ENCODE measurements around the gene IRF2BP2.
A peak's percentile ranks its signal among the peaks of the same experiment; 100 is the strongest.

IRF2BP2 gene

DNA sequence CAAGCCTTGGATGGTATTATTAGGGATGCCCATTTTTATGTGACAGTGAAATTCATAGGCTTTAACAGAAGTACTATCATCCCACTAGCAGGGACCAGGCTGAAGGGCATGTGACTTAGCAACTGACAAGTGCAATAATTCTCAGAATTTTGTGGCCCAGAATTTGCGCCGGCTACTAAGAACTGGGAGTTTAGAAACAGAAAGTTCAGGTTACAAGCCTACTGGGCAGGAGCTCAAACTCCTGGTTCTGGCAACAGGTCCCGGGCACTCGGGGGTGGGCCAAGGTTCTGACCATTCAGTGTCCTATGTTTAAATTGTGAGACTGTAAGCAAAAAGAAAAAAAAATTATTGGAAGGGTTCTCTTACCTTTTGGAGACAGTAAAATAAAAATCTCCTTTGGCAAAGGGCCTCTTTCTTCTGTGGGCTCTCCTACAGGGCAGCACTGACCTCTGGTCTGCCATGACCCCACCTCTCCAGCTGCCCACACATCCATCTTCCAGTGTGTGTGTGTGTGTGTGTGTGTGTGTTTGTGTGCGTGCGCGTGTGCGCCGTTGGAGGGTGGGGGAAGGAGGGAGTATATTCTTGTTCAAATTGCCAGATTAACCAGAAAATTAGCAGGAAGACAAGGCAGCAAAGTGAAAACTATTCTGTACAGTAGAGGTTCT is 26.1 kb downstream of the IRF2BP2 start:
- no peak for DNase-seq (ENCODE audit: low read depth)

DNA sequence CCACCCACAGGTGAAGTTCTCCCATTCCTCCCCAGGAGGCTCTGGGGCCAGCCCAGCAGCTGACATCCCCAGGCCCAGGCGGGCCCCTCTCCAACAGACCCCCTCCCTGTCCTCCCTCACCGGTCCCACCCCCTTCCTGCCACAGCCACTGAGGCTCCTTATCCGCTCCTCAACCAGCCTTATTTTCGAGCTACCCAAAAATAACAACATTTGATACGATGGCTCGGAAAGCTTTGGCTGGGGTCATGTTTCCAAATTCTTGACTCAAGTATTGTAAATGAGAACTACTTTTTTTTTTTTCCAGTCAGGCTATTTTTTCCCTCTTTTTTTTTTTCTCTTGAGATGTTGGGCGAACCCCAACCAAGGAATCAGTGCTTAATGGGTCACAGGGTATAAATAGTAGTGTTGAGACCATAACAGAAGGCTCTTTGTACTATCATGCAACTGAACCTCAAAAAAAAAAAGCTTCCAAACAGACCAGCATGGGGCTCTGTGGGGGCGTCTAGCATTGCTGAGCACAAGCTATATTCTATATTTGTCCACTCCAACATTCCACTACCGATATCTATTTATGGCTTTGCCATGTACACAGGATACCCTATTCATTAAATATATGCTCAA is 27.2 kb downstream of the IRF2BP2 start:
- DNase-seq (ENCODE audit: low read depth), result no peak

GRCh38 chr1:234582186-234582585 is 27.8 kb downstream of the IRF2BP2 start:
- DNase-seq (ENCODE audit: low read depth), result no peak

- no peak for DNase-seq (ENCODE audit: low read depth)
Measured at GRCh38 chr1:234581063-234581714, 28.8 kb downstream of the IRF2BP2 start.

DNA sequence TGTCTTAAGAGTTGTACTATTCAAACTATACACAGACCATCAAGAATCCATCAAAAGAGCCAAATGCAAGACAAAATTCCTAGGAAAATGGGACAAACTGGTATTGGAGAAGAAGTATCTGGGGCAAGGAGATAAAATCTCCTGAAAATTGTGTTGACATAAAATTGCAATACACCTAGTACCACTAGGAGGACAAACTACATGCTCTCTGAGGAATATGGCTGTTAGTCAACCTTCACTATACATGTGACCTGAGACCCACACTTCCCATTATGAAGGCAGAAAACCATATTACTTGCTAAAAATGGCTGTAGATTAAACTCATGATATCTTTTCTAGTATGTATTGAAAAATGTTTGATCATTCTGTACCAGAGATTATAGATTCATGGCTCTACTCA is 30.0 kb downstream of the IRF2BP2 start:
- DNase-seq (ENCODE audit: low read depth), result peak; percentile 29

GRCh38 chr1:234578735-234579134 is 31.2 kb downstream of the IRF2BP2 start:
- no peak for DNase-seq (ENCODE audit: low read depth)

DNA sequence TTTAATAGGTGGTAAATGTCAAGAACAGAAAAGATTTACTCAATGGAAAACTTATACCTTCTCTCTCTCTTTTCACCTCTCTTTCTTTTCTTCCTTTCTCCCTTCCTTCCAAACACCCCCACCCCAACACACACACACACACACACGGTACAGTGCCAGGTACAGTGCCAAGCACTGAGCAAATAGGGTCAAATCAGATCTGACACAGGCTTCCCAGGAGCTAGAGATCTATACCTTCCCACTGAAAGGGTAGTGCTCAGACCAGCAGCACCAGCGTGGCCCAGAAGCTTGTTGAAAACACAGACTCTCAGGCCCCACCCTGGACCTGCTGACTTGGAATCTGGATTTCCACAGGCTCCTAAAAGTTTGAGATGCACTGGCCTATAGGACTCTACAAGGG is 31.9 kb downstream of the IRF2BP2 start:
- no peak for DNase-seq (ENCODE audit: low read depth)

- peak; percentile 87 for DNase-seq (ENCODE audit: low read depth)
Measured at GRCh38 chr1:234573711-234574299, 36.2 kb downstream of the IRF2BP2 start.

- DNase-seq (ENCODE audit: low read depth), result no peak
Measured at GRCh38 chr1:234572966-234573365, 37.0 kb downstream of the IRF2BP2 start.

GRCh38 chr1:234571702-234572101 is 38.3 kb downstream of the IRF2BP2 start:
- DNase-seq (ENCODE audit: low read depth), result no peak

DNA sequence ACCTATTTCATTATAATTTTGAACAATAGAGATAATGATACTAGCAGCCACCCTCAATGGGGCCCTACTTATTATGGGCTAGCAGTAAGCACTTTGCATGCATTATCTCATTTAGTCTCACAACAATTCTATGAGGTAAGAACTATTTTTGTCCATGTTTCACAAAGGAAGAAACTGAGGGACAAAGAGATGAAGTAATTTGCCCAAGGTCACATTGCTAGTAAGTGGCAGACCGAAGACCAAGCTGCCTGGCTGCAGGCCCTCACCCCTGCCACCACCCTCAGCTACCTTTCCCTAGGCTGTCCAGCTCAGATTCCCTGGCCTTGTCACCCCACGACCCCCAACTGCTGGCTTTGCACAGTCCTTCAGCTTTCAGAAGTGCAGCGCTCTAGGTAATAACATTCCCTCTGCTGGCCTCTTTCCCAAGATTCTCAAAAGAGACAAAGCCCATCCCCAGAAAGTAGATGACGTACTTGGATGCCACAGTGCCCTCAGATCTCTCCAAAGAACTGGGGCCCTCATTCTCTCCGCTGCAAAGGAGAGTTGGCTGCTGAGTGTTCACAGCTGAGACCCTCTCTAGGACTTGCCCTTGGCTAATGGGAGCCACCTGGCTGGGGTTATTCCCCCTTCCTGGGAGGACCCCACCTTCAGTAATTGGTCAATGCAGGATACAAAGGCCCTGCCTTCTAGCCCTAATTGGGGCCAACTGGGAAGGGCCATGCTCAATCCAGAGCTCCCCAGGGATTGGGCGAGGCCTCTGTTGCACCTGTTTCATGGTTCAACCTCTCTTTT is 39.5 kb downstream of the IRF2BP2 start:
- no peak for DNase-seq (ENCODE audit: low read depth)

- no peak for DNase-seq (ENCODE audit: low read depth)
Measured at GRCh38 chr1:234568345-234568744, 41.6 kb downstream of the IRF2BP2 start.

DNA sequence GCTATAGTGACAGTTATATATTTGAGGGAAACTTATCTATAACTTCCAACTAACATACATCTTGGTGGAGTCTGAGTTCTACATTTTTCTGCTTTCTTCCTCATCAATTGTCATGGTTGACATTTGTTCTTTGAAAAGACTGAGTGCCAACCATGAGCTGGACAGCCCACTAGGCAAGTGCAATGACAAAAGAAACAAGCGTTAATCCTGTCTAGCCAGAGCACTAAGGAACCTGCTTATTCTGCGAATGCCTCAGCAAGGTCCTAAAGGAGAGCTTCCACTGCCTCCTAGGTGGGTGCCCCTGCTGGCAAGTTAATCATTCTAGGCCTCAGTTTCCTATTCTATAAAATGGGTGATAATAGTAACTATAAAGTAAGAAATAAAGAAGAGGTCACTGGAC is 44.8 kb downstream of the IRF2BP2 start:
- no peak for DNase-seq (ENCODE audit: low read depth)

GRCh38 chr1:234564035-234565029 is 45.6 kb downstream of the IRF2BP2 start:
- peak; percentile 99 for DNase-seq (ENCODE audit: low read depth)

DNA sequence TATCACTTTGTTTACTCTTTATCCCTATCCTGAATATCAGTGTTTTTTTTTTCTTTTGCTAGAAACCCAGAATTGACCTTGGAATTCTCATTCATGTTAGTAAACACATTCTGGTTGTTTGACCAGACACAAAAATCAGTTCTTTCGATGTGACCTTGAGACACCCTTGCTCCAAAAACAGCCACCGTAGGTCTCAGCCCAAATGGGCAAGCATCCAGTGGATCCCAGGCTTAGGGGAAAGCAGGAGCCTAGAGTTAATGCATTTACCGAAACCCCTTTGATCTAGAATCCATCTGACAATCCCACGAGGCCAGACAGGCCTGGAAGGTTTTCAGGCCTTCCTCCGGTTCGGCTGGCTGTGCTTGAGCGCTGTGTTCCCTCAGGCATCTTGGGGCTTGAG is 47.6 kb downstream of the IRF2BP2 start:
- no peak for DNase-seq (ENCODE audit: low read depth)

- DNase-seq (ENCODE audit: low read depth), result no peak
Measured at GRCh38 chr1:234561319-234561718, 48.7 kb downstream of the IRF2BP2 start.

- DNase-seq (ENCODE audit: low read depth), result no peak
Measured at GRCh38 chr1:234559902-234560676, 49.9 kb downstream of the IRF2BP2 start.

DNA sequence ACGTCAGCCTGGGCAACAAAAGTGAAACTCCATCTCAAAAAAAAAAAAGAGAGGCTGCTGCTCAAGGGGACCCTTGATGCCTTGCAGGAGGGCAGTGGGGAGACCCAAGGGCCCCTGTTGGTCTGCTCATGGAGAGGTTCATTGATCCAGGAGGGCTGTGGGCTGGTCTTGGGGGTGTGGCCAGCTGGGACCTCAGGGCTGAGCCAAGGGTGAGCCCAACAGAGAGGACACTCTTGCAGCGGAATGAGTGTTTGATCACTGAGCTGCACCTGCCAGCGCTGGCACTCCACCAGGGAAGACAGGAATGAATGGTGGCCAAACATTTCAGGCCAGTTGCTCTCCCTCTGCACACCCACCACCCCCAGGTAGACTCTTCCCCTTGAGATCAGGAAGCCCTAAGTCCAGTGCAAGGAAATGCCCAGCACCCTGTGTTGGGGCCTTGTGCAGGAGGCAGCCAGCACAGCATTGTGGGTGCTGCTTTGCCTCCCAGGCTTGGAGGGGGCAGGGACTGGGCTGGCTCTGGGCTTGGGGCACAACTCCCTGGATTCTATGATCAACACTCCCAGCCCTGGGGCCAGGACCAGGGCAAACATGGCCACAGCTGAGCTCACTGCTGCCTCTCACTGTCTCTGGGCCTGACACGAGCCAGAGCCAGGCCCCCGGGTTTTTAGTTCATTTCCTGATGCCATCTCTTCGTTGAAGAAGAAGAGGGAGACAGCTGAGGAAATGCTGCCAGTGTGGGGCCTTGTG is 50.7 kb downstream of the IRF2BP2 start:
- no peak for DNase-seq (ENCODE audit: low read depth)

DNA sequence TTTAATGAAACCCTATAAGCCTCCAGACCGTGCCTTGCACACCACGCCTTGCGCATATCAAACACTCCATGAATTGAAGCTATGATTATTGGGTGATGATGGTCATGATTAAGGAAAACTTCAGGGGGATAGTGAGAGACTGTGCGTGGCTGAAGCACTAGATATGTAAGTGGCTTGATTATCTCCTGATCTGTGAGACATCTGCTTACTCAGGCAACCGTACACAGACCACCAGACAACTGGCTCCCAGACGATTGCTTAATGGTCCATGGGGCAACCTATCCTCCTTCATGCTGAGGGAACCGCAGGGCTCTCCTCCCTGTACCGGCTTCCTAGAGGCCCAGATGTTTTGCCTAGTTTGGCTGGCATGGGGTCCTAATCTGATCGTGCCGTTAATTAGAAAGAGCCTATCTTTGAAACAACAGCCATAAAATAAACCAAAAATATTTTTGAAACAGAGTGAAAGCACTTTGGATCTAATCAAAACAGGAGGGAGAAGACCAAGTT is 51.6 kb downstream of the IRF2BP2 start:
- DNase-seq (ENCODE audit: low read depth), result peak; percentile 96
